NT2/D1 (cell line): ENCODE measurements around the gene CIB1.
"Not testable (repeated sequence)": the region's sequence is repeated elsewhere in the genome, so short reads cannot be mapped to it uniquely, and the experiment has no call there.

Experiments
- YY1 ChIP-seq: IDR thresholded peaks from 2 replicates; pipeline ENCODE4 v1.6.1; 2011; ENCODE audit not compliant: insufficient read length, insufficient read depth
- ZNF274 ChIP-seq: IDR thresholded peaks from 2 replicates; pipeline ENCODE4 v1.6.1; 2011; ENCODE audit warnings: mild to moderate bottlenecking, low read depth, low read length

DNA sequence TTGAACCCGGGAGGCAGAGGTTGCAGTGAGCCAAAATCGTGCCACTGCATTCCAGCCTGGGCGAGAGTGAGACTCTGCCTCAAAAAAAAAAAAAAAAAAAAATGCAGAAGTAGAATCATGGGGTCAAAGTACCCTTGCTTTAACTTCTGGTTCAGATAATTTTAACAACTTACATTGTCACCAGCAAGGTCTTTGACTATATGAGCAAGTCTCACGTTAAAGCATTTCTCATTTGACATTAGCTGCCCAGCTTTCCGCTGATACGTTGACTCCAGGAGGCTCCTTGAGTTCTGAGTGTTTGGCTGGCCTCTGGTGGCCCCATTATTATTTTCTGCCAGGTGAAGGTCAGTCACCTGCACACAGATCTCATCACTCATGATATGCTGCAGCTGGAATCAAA, 47.9 kb upstream of the CIB1 start:
- not testable (repeated sequence) for TF ChIP-seq YY1, ZNF274
